OCI-LY3 (cell line): ENCODE data around the gene IP6K1.

Source experiments
- EZH2phosphoT487 ChIP-seq: fragments of 200-600 bp; shearing (Covaris generic); IDR thresholded peaks from 2 replicates; pipeline ENCODE4 v1.6.1; 2018; ENCODE audit warnings: antibody characterized with exemption, mixed run types, low read depth
- TF ChIP-seq, protein P1 (sequence below): fragments of 200-600, 300-600 bp; sonication (generic); IDR thresholded peaks from 2 replicates; pipeline ENCODE4 v1.5.1; 2014; ENCODE audit warnings: antibody characterized with exemption, low read length, low read depth

DNA sequence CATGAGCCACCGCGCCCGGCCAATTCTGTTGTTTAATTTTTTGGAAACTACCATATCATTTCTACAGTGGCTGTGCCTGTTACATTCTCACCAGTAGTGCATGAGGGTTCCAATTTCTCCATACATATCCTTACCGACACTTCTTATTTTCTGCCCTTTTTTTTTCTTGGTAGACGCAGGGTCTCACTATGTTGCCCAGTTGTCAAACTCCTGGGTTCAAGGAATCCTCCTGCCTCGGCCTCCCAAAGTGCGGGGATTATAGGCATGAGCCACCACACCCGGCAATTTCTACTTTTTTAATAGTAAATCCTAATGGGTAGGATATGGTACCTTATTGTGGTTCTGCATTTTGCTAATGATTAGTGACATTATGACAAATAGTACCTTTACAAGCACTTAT, 76.5 kb downstream of the IP6K1 start:
- TF ChIP-seq, protein P1, sequence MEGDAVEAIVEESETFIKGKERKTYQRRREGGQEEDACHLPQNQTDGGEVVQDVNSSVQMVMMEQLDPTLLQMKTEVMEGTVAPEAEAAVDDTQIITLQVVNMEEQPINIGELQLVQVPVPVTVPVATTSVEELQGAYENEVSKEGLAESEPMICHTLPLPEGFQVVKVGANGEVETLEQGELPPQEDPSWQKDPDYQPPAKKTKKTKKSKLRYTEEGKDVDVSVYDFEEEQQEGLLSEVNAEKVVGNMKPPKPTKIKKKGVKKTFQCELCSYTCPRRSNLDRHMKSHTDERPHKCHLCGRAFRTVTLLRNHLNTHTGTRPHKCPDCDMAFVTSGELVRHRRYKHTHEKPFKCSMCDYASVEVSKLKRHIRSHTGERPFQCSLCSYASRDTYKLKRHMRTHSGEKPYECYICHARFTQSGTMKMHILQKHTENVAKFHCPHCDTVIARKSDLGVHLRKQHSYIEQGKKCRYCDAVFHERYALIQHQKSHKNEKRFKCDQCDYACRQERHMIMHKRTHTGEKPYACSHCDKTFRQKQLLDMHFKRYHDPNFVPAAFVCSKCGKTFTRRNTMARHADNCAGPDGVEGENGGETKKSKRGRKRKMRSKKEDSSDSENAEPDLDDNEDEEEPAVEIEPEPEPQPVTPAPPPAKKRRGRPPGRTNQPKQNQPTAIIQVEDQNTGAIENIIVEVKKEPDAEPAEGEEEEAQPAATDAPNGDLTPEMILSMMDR: no peak
- TF ChIP-seq EZH2phosphoT487: no peak
